Activated naive CD4-positive, alpha-beta T cell treated with anti-CD3 and anti-CD28 coated beads, Interleukin-2, amount 50 U/mL, for 16 hours (primary cell): ENCODE results near the gene LONP1.

Experiments
- DNase-seq: peaks from one replicate; pipeline ENCODE4 v3.0.0-alpha.2; 2020

Gene LONP1

DNA sequence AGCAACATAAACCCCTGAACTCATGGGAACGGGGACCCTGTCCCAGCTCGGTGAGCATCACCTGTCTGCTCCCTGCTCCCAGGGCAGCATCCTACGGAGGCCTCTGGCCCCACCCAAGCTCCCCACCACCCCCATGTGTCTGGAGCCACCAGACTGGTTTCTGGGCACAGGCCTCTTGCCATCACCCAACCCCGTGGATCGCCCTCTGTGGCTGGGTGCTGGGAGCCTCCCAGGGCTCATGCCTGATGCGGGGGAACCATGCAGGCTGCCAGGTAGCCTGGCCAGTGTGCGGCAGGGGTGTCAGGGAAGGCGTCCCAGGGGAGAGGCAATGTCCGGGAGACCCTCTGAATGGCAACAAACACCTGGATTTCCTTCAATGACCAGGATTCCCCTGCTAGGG is 42.4 kb downstream of the LONP1 start:
- DNase-seq: no peak

DNA sequence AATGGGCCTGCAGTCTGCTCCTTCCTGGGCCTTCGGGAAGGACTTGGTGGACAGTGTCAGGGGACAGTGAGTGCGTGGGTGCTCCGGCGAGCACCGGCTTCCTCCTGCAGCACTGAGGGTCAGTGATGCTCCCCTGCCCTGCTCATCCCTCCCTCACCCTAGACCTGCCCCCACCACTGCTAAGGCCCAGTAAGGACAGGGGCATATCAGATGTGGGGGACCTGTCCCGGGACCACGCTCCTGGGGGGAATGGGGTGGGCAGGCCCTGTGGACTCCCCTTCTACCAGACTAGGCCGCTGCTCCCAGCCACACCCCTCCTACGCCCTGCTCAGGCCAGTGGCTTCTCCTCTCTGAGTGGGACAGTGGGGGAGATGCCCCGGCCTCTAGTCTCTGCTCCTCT is 42.8 kb downstream of the LONP1 start:
- DNase-seq: no peak

DNA sequence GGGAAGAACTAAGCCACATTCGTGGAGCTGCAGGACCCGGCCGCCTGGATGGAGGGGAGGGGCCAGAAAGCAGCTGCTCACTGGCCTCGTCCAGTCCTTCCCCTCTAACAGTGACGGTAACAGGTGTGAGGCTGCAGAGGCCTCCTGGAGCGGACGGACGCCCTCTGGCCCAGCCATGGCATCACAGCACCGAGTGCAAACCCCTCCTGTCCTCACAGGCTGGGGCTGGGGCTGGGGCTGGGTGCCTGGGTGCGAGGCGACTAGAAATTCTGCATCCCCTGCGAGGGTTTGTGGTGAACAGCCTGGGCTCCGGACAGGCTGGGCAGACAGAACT is 43.2 kb downstream of the LONP1 start:
- DNase-seq: no peak

DNA sequence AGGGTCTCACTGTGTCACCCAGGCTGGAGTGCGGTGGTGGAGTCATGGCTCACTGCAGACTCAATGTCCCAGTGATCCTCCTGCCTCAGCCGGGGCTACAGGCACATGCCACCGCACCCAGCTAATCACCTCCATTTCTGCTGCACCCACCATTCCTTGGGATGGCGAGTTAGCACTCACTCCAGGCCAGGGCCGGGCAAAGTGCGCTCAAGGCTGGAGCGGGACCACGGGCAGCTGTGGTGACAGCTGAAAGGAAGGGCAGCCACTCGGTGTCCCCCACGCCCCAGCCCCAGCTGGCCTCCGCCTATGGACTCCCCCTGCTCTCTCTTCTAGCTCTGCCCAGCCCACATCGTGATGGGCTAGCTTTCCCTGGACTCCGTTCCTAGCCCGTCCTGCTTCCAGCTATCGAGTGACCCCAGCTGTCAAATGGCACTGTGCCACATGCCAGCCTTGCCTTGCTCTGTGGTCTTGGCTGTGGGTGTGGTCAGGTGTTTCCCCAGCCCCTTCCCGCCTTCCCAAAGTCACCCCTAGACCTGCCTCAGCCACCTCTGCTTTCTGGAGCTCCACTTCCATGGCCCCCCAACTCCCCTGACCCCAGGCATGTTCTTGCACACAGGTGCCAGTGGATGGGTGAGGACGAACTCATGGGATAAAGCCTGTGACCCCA is 43.7 kb downstream of the LONP1 start:
- DNase-seq: no peak

DNA sequence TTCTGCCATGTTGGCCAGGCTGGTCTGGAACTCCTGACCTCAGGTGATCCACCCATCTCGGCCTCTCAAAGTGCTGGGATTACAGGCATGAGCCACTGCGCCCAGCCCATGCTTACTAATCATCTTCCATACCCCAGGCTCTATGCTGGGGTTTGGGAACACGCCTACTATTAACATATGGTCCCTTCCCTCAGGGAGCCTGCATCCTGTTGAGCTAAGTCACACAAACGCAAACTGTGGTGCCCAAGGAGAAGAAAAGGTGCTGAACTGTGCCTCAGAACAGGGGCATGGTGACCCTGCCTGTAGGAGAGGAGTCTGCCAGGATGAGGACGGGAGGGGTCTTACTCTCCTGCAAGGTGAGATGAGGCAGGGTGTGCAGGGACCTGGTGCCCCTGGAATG is 45.2 kb downstream of the LONP1 start:
- no peak for DNase-seq

DNA sequence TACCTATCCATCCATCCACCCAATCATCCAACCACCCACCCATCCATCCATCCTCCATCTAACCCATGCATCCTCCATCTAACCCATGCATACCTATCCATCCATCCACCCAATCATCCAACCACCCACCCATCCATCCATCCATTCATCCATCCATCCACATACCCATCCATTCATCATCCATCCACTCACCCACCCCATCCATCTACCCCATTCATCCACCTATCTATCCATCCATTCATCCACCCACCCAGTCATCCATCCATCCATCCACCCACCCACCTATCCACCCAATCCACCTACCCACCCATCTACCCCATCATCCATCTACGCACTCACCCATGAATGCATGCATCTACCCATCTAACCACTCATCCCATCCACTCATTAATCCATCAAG is 46.2 kb downstream of the LONP1 start:
- DNase-seq: no peak

DNA sequence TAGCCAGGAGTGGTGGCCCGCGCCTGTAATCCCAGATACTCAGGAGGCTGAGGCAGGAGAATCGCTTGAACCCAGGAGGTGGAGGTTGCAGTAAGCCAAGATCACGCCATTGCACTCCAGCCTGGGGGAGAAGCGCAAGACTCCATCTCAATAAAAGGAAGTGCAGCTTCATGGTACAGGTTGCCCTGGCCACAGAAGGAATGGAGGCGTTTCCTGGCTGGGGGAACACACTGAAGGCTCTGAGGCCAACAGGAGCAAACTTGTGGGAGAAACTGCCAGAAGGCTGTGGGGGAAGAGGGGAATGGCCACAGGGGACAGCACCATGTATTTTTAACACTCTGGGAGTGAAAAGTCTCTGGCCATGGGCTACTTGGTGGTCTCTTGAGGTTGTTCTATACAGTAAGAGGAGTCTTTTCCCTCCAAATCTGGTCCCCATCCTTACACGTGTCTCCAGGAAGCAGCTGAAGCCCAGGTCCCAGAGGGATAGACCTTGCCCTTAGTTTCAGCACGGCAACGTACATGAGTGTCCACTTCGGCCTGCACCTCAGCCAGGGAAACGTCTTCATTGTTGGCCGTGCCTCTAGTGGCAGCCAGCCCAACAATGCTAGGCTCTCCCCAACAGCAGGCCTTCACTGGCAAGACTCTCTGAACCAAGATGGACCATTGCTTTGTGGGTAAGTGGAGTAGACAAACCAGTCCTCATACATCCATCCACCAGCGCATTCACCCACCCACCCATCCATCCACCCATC is 47.1 kb downstream of the LONP1 start:
- DNase-seq: no peak

DNA sequence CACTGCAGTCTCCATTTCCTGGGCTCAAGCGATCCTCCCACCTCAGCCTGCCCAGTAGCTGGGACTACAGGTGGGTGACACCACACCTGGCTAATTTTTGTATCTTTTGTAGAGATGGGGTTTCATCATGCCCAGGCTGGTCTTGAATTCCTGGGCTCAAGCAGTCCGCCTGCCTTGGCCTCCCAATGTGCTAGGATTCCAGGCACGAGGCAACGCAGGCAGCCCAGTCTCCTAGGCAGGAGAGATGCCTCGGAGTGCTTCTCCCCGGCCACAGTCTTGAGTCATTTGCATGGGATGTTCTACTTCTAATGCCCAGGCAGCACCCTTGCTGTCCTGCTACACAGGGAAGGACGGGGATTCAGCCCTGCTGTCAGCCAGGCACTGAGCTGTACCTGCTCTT is 48.3 kb downstream of the LONP1 start:
- no peak for DNase-seq

DNA sequence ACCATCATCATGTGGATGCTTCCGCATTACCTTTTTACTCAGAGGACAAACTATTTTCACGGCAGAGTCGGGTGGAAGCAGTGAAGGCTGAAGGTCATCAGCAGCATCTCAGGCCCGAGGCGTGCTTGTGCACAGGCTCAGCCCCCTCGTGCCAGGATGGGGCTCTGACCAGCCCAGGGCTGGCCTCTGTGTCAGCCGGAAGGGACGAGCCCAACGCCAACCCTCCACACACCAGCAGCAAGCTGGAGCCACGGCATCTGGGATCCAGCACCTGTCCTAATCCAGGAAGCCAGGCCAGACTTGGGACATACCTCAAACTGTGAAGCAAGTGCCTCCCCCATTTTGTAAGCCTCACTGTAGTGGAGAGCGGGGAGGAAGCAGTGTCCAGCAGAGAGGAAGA is 50.7 kb downstream of the LONP1 start:
- no peak for DNase-seq

DNA sequence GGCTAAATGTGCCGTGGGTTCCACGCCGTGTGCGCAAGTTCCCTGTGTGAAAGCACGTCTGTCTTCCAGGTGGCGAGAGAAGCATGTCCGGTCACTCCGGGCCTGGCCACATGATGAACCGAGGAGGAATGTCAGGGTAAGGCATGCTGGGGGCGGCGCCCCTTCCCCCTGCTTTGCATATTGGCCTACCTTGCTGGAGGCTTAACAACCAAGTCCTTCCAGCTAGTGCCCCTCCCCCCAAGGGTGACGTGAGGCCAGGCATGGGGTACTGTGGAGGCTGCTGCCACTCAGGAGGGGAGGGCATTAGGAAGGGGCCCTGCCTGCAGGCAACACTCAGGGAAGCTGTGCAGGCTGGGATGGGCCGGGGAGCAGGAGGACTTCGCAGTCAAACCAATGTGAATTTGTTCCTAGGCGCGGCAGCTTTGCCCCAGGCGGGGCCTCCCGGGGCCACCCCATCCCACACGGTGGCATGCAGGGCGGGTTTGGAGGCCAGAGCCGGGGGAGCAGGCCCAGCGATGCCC is 52.1 kb downstream of the LONP1 start:
- no peak for DNase-seq

DNA sequence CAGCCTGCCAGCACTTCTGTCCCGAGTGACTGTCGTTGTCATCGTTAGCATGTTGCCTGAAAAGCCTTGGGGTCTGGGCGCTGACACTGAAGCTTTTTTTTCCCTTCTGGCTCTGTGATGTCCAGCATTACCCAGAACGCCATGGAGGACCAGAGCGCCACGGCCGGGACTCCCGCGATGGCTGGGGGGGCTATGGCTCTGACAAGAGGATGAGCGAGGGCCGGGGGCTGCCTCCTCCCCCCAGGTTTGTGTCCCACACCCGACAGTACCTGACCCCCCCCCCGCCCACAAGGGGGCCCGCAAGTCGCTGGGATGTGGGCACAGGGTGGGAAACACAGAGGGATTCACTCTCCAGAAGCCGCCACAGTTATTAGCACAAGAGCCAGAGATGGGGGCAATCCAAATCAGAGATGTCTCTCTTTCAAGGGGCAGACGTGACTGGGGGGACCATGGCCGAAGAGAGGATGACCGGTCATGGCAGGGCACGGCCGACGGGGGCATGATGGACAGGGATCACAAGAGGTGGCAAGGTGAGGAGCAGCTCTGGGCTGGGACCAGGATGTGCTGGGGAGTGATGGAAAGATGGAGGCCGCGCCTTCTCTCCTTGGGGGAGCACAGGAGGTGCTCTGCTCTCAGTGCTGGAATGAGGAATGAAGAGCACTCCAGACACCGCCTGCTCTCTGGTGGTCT is 52.9 kb downstream of the LONP1 start:
- DNase-seq: no peak

DNA sequence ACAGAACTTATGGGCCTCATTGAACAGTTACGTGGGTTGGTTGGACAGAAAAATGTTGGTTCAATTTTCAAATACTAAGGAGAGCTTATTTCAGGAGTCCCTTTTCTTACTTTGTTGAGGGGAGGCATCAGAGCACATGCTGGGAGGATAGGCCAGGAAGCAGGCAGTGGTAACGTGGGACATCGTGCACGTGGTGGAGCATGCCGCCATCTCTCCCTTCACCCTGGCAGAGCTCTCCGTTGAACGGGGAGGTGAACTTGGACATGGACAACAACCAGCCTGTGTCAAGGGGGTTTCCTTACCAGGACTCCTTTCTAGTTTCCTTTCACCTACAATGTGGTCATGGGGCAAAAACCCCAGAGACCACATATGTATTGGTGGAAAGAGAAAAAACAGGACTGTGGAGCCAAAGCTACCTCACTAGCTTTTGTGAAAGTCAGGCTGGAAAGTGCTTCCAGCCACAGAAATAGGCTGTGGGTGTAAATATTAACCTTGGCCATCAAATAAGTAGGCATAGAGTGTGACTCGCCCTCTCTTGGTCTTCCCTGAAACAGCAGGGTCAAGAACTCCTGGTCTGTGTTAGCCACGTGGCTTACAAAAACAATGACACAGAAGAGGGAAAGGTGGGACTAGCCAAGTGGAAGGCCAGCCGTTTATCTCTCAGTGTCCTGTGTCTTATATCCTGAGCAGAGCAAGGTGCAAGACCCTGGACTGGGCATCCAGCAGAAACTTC is 54.0 kb downstream of the LONP1 start:
- no peak for DNase-seq

DNA sequence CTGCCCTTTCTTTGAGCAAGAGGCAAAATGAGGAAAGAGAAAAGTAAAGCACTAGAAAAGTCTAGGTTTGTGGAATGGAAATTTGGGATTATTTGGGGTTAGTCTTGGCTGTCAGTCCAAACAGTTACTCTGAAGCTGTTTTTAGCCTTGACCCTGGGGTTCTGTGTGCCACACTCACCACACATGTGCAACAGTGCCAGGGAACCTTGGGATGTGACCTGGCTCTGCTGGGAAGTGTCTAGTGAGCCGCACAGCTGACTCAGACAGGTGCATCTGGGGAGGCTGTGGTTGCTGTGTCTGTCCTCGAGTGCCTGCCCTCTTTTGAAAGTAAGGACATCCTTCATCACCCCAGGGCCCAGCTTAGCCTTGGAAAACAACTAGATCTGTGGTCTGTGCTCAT is 55.4 kb downstream of the LONP1 start:
- DNase-seq: no peak

DNA sequence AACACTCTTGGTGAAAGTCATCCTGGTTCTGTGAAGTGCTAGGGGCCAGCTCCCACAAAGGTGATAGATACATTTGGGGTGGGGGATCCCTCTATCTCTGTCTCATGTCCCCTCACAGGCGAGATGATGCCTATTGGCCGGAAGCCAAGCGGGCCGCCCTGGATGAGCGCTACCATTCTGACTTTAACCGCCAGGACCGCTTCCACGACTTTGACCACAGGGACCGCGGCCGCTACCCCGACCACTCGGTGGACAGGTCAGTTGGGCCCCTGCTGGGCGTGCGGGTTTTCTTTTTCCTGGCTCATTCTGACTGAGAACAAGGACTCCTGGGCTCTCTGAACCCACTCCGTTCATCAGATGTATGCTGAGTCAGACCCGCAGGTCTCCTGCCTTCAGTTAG is 56.0 kb downstream of the LONP1 start:
- DNase-seq: no peak

DNA sequence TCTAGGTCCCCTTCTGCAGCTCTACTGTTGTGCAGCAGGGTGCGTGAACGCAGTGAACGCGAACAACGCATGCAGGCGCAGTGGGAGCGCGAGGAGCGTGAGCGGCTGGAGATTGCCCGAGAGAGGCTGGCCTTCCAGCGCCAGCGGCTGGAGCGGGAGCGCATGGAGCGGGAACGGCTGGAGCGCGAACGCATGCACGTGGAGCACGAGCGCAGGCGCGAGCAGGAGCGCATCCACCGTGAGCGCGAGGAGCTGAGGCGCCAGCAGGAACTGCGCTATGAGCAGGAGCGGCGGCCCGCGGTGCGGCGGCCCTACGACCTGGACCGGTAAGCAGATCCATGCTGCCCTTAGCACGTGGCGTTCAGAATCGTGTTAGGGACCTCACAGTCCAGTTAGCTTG is 58.5 kb downstream of the LONP1 start:
- no peak for DNase-seq

DNA sequence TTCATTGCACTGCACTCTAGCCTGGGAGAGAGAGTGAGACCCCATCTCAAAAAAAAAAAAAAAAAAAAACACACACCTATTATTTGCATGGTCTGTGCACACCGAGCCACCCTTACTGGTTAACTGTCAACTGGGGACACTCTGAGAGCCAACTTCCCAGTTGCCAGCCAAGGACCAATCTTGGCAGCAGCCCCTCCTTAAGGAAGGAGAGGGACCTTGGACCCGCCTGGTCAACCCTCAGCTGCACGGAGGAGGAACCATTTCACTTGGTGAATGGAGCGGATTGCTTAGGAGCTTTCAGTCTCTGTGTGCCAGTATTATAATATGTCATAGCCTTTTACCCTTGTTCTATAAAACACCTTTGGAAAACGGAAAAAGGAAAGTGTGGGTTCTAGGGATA is 64.5 kb downstream of the LONP1 start:
- DNase-seq: no peak

DNA sequence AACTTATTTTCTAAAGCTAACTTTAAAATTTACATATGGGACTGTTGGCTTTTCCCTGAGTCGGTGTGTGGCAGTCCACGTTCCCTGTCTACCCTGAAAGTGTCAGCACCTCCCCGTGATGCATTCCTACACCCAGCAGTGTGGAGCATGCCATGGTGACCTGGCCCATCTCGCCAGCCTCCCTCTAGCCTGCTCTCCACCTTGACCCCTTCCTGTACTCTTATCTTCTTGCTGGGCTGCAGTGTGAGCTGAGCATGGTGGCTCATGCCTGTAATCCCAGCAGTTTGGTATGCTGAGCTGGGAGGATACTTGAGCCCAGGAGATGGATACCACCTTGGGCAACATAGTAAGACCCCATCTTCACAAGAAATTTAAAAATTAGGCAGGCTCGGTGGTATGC is 65.0 kb downstream of the LONP1 start:
- no peak for DNase-seq

DNA sequence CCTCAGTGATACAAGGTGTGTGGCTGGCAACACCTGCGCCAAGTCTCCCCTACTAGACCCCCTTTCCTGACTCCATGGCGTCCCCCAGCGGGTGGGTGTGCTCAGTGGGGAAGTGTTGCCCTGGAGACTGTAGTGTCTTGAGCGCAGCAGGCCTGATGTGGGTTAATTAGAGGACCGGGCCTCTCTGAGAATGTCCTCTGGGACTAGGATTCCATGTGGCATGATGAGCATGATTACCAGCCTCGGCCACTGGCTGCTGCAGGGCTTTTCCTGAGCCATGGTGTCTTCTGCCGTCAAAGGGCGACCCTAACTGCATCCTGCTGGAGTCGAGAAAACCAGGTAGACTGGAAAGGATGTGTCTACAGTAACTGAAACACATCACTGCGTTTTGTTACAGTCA is 67.7 kb downstream of the LONP1 start:
- no peak for DNase-seq

DNA sequence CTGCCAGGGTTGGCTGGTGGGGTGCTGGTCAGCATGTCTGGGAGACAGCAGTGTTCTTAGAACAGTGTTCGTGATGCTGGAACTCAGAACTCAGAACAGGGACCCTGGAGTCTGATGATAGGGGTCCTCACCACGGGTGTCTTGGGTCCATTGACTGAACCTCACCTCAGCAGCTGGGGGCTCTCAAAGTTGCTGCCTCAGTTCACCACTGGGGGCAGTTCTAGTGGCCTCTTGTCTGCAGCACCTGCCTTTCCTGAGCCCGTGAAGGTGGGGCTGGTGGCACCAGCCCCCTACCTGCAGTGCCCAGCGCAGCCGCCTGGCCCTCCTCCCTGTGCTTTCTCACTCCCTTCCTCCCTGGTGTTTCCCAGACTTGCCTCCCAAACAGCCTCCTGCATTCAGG is 68.6 kb downstream of the LONP1 start:
- DNase-seq: no peak

DNA sequence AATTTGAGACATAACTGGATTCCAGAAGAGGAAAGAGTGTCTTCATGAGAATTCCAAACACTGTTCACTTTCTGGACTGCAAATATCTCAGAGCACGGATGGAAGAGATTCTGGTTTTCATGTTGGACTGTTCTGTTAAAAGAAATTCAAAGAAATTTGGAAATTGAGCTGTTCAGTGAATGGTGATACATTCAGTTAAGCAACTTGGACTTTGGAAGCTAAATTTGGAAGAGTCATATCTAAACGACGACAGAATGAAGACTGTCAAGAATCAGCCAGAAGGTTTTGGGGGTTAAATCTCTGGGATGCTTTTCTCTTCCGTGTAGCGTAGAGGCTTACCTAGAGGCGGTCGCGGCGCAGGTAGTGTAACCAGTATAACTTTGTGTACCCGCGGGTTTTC is 71.5 kb downstream of the LONP1 start:
- DNase-seq: no peak

DNA sequence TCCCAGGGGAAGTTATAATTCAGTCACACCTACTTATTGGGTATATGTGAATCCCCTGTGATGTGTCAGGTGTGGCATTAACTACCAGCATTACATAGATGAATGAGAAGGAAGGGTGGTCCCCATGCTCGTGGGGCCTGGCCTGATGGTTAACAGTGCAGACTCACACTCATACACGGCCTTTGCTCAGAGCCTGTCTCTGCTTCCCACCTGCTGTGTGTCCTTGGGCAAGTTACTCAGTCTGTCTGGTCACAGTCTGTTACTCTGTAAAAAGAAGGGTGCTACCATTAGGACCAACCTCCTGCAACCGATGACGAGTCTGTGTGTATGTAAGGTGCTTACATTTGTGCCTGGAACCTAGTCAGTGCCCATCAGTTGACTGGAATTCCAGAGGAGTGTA is 73.2 kb downstream of the LONP1 start:
- DNase-seq: no peak

DNA sequence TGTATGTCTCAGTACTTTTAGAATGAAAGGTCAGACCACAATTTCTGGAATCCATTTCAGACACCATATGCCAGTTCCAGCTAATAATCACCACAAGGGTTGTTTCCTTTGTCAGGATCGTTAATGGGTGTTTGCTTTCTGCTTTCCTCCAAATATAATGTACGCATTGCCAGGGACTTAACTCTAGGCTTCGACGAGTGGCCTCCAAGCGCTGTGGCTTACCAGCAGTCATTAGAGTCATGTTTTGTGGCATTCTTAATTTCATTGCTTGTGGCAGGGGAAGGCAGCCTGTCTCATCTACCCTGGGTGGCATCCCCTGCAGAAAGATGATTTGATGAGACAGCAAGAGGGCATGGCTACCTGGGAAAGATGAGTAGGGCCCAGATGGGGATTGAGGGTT is 74.5 kb downstream of the LONP1 start:
- no peak for DNase-seq

DNA sequence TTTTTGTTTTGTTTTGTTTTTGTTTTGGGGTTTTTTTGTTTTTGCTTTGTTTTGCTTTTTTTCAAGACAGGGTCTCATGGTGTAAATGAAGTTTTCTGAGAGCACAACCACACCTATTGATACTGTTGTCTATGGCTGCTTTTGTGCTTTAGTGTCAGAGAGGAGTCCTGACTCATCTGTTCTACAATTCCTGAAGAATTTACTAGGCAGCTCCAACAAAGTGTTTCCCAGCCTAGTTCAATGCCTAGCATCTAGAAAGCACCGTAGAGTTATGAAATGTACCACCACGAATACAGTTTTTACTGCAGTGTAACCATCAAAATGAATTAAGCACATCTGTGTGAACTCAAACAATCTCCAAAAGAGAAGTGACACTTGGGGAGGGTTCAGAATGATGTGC is 75.9 kb downstream of the LONP1 start:
- DNase-seq: no peak

DNA sequence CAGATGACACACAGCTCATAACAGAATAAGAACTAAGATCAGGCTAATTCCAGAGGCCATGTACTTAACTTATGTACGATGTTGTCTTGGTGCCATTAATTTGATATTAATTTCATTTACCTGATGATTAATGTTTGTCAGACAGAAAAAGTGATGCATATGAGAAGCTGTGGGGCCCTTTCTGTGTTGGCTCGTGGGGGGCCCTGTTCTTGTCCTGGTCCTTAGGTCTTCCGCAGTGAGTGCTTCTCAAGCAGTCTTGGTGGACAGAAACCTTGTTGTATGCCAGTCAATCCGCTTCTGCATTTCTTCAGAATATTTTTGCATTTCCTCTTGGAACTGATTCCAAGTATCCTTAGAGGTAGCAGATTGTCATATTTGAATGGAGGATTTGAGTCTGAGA is 76.9 kb downstream of the LONP1 start:
- DNase-seq: no peak
